Measurements from ENCODE around the gene TH. TPM values are rescaled to one million over a fixed set of nuclear protein-coding genes. Genes with fewer than 3 reads are reported as not detected.

Gene TH
- total and polyA plus RNA-seq, 2 experiments from 2014 or later, result 0.34 TPM; not detected in 1

GRCh38 chr11:2188745-2189144 lies 17.1 kb upstream of the TH start:
- H3K4me3 ChIP-seq, result no peak overlapping the region
- Mint-ChIP-seq H3K27me3 (ENCODE audit: insufficient read depth, low read depth, poor library complexity) (peaks cover 14% of the 10 kb centered on the region), H3K9me3 (no peaks in the 10 kb centered on the region), H3K4me3 (no peak overlapping the region), H3K36me3 (ENCODE audit: low read depth) (no peaks in the 10 kb centered on the region), H3K4me1 (peaks cover 6% of the 10 kb centered on the region; the same call in 1 of the 3 replicates), H3K27ac (no peak overlapping the region)
- H4K20me1 ChIP-seq (replicated peaks; ENCODE audit: insufficient read depth), result no peaks in the 10 kb centered on the region
- H2AFZ ChIP-seq, result no peak overlapping the region
- no peak for ATAC-seq
- no peaks in the 10 kb centered on the region for H3K36me3 ChIP-seq (ENCODE audit: insufficient read depth)
- no peak overlapping the region for H3K27ac ChIP-seq (ENCODE audit: low read depth)
- no peak for TF ChIP-seq CTCF (conservative IDR thresholded peaks at IDR 0.05; ENCODE audit: low read depth in 2 of 2)
- TF ChIP-seq EZH2 (IDR thresholded peaks at IDR 0.05; ENCODE audit: low read depth, unreplicated experiment), result no peak
- TF ChIP-seq, protein P1, sequence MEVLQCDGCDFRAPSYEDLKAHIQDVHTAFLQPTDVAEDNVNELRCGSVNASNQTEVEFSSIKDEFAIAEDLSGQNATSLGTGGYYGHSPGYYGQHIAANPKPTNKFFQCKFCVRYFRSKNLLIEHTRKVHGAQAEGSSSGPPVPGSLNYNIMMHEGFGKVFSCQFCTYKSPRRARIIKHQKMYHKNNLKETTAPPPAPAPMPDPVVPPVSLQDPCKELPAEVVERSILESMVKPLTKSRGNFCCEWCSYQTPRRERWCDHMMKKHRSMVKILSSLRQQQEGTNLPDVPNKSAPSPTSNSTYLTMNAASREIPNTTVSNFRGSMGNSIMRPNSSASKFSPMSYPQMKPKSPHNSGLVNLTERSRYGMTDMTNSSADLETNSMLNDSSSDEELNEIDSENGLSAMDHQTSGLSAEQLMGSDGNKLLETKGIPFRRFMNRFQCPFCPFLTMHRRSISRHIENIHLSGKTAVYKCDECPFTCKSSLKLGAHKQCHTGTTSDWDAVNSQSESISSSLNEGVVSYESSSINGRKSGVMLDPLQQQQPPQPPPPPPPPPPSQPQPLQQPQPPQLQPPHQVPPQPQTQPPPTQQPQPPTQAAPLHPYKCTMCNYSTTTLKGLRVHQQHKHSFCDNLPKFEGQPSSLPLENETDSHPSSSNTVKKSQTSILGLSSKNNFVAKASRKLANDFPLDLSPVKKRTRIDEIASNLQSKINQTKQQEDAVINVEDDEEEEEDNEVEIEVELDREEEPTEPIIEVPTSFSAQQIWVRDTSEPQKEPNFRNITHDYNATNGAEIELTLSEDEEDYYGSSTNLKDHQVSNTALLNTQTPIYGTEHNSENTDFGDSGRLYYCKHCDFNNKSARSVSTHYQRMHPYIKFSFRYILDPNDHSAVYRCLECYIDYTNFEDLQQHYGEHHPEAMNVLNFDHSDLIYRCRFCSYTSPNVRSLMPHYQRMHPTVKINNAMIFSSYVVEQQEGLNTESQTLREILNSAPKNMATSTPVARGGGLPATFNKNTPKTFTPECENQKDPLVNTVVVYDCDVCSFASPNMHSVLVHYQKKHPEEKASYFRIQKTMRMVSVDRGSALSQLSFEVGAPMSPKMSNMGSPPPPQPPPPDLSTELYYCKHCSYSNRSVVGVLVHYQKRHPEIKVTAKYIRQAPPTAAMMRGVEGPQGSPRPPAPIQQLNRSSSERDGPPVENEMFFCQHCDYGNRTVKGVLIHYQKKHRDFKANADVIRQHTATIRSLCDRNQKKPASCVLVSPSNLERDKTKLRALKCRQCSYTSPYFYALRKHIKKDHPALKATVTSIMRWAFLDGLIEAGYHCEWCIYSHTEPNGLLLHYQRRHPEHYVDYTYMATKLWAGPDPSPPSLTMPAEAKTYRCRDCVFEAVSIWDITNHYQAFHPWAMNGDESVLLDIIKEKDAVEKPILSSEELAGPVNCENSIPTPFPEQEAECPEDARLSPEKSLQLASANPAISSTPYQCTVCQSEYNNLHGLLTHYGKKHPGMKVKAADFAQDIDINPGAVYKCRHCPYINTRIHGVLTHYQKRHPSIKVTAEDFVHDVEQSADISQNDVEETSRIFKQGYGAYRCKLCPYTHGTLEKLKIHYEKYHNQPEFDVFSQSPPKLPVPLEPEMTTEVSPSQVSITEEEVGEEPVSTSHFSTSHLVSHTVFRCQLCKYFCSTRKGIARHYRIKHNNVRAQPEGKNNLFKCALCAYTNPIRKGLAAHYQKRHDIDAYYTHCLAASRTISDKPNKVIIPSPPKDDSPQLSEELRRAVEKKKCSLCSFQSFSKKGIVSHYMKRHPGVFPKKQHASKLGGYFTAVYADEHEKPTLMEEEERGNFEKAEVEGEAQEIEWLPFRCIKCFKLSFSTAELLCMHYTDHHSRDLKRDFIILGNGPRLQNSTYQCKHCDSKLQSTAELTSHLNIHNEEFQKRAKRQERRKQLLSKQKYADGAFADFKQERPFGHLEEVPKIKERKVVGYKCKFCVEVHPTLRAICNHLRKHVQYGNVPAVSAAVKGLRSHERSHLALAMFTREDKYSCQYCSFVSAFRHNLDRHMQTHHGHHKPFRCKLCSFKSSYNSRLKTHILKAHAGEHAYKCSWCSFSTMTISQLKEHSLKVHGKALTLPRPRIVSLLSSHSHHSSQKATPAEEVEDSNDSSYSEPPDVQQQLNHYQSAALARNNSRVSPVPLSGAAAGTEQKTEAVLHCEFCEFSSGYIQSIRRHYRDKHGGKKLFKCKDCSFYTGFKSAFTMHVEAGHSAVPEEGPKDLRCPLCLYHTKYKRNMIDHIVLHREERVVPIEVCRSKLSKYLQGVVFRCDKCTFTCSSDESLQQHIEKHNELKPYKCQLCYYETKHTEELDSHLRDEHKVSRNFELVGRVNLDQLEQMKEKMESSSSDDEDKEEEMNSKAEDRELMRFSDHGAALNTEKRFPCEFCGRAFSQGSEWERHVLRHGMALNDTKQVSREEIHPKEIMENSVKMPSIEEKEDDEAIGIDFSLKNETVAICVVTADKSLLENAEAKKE (CRISPR knock-in tag; IDR thresholded peaks at IDR 0.05), result no peak
- no peak for TF ChIP-seq NANOG (IDR thresholded peaks at IDR 0.05; ENCODE audit: borderline replicate concordance)
- no peak for TF ChIP-seq CREB1 (CRISPR knock-in tag; IDR thresholded peaks at IDR 0.05; ENCODE audit: low read depth)
- no peak for TF ChIP-seq STAT1 (IDR thresholded peaks at IDR 0.05; ENCODE audit: unreplicated experiment)
- TF ChIP-seq, protein P2, sequence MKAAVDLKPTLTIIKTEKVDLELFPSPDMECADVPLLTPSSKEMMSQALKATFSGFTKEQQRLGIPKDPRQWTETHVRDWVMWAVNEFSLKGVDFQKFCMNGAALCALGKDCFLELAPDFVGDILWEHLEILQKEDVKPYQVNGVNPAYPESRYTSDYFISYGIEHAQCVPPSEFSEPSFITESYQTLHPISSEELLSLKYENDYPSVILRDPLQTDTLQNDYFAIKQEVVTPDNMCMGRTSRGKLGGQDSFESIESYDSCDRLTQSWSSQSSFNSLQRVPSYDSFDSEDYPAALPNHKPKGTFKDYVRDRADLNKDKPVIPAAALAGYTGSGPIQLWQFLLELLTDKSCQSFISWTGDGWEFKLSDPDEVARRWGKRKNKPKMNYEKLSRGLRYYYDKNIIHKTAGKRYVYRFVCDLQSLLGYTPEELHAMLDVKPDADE (IDR thresholded peaks at IDR 0.05), result no peak
- no peak for TF ChIP-seq ZNF114 (CRISPR knock-in tag; IDR thresholded peaks at IDR 0.05)
- TF ChIP-seq POLR2AphosphoS5 (IDR thresholded peaks at IDR 0.05; ENCODE audit: low read depth), result no peak
- no peak for TF ChIP-seq REST (IDR thresholded peaks at IDR 0.05; ENCODE audit: unreplicated experiment)
- no peak for TF ChIP-seq JUNB (IDR thresholded peaks at IDR 0.05; ENCODE audit: unreplicated experiment)
- no peak for TF ChIP-seq EZH2phosphoT487 (IDR thresholded peaks at IDR 0.05; ENCODE audit: unreplicated experiment)
- TF ChIP-seq ZNF331 (CRISPR knock-in tag; IDR thresholded peaks at IDR 0.05; ENCODE audit: low read depth), result no peak
- no peak for DNase-seq (ENCODE audit: low spot score)
- H3K27me3 ChIP-seq (ENCODE audit: insufficient read depth), result no peaks in the 10 kb centered on the region
- H3K4me1 ChIP-seq (ENCODE audit: insufficient read depth), result no peaks in the 10 kb centered on the region
- H3K9me2 ChIP-seq (ENCODE audit: insufficient read depth), result no peaks in the 10 kb centered on the region
- no peak overlapping the region for H3K4me2 ChIP-seq
- no peaks in the 10 kb centered on the region for H3K79me2 ChIP-seq (replicated peaks; ENCODE audit: insufficient read depth)
- 0 out of 2 replicates have a peak, but pooled peaks cover 6% of the 10 kb centered on the region for H3F3A ChIP-seq (replicated peaks; ENCODE audit: low read depth)

All from GM23338 (cell line).